ENCODE data around the gene PRR36. TPM values are rescaled to one million over a fixed set of nuclear protein-coding genes. Genes with fewer than 3 reads are reported as not detected.

The PRR36 gene
- total RNA-seq, 4 donors from 2014 or later: 0.16 TPM; not detected in 3

- H3K9me3 ChIP-seq: no peaks in the 10 kb centered on the region
- peaks cover 9 to 28% (median 19%) of the 10 kb centered on the region in 4 donors for H3K4me1 ChIP-seq
- in situ Hi-C loops (cut with MboI; ENCODE audit: low pct_ligation_motif_present in 1 of 4, low pct_unique_long_range_greater_than_20kb in 1 of 4, low sequenced_read_pairs in 3 of 4) (no loop called here), intact Hi-C loops (cut with DNase I; ENCODE audit: low total_unique reads) (no loop called here)
- H3K27ac ChIP-seq: no peak overlapping the region
- no peaks in the 10 kb centered on the region for H3K36me3 ChIP-seq
- WGBS, 2 donors (ENCODE audit: low coverage in 1 of 2): 9% methylated on average over 22 of the region's 67 CpGs; no CpG with 5 or more reads in 1 of the 2 donors
- peak overlapping the region in 2 of 4 donors; percentile 21 to 32 for H3K4me3 ChIP-seq
- peaks cover 78% of the 10 kb centered on the region for H3K27me3 ChIP-seq
- no peak for TF ChIP-seq POLR2A (IDR thresholded peaks at IDR 0.05)
- no peak for TF ChIP-seq CTCF (IDR thresholded peaks at IDR 0.05)
- no peak for TF ChIP-seq EP300 (IDR thresholded peaks at IDR 0.05; ENCODE audit: low read depth)
- no peak for TF ChIP-seq POLR2AphosphoS5 (IDR thresholded peaks at IDR 0.05)
- DNase-seq: peak; percentile 81
These were observed 11.7 kb downstream of the PRR36 start for GRCh38 chr19:7862413-7862951.

- intact Hi-C loops (cut with DNase I; ENCODE audit: low total_unique reads): no loop called here
- in situ Hi-C loops (cut with MboI; ENCODE audit: low pct_ligation_motif_present in 1 of 4, low pct_unique_long_range_greater_than_20kb in 1 of 4, low sequenced_read_pairs in 3 of 4): no loop called here
- 33% methylated on average over 63 of the region's 63 CpGs; no CpG with 5 or more reads in 1 of the 2 donors for WGBS, 2 donors (ENCODE audit: low coverage in 1 of 2)
- H3K4me3 ChIP-seq: peak overlapping the region in 2 of 4 donors; percentile 21 to 32
- no peaks in the 10 kb centered on the region for H3K36me3 ChIP-seq
- no peak overlapping the region for H3K27ac ChIP-seq
- H3K27me3 ChIP-seq: peaks cover 75% of the 10 kb centered on the region
- peaks cover 9 to 28% (median 19%) of the 10 kb centered on the region in 4 donors for H3K4me1 ChIP-seq
- DNase-seq: no peak
- no peaks in the 10 kb centered on the region for H3K9me3 ChIP-seq
- no peak for TF ChIP-seq POLR2AphosphoS5 (IDR thresholded peaks at IDR 0.05)
- no peak for TF ChIP-seq EP300 (IDR thresholded peaks at IDR 0.05; ENCODE audit: low read depth)
- no peak for TF ChIP-seq CTCF (IDR thresholded peaks at IDR 0.05)
- no peak for TF ChIP-seq POLR2A (IDR thresholded peaks at IDR 0.05)
These were observed 12.4 kb downstream of the PRR36 start for GRCh38 chr19:7861619-7862412.

GRCh38 chr19:7860714-7861618 is 13.2 kb downstream of the PRR36 start:
- DNase-seq: no peak
- TF ChIP-seq CTCF (IDR thresholded peaks at IDR 0.05) (no peak), POLR2AphosphoS5 (IDR thresholded peaks at IDR 0.05) (no peak), EP300 (IDR thresholded peaks at IDR 0.05; ENCODE audit: low read depth) (no peak), POLR2A (IDR thresholded peaks at IDR 0.05) (no peak)
- Histone ChIP-seq H3K4me1 (peaks cover 9 to 28% (median 19%) of the 10 kb centered on the region in 4 donors), H3K27ac (no peak overlapping the region), H3K27me3 (peaks cover 66% of the 10 kb centered on the region), H3K9me3 (no peaks in the 10 kb centered on the region), H3K4me3 (no peak overlapping the region), H3K36me3 (no peaks in the 10 kb centered on the region)
- WGBS, 2 donors (ENCODE audit: low coverage in 1 of 2): 87% methylated on average over 13 of the region's 14 CpGs; no CpG with 5 or more reads in 1 of the 2 donors
- in situ Hi-C loops (cut with MboI; ENCODE audit: low pct_ligation_motif_present in 1 of 4, low pct_unique_long_range_greater_than_20kb in 1 of 4, low sequenced_read_pairs in 3 of 4): no loop called here
- intact Hi-C loops (cut with DNase I; ENCODE audit: low total_unique reads): no loop called here
